ENCODE data around the gene AMIGO1.

AMIGO1 gene

DNA sequence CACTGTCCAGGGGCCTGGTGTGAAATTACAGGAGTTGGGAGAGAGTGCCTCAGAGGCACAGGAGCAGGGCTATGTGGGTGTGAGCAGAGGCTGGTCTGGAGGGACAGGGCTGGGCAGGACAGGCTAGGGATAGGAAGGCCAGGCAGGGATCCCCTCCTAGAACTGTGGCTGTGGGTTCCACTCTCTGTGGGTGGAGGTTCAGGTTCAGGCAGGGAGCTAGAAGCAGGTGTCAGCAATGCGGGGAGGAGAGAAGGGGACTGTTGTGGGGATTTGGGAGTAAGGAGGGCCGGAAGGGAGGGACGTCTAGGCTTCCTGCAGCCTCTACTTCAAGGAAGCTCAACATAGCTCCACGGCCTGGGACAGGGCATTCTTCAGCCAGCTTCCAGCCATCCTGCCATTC lies 21.9 kb upstream of the AMIGO1 start:
- Histone ChIP-seq H3F3A (ENCODE audit: insufficient read depth) (no peaks in the 10 kb centered on the region), H3K9me3 (ENCODE audit: insufficient read depth, low read length) (no peaks in the 10 kb centered on the region), H2AFZ (ENCODE audit: low read depth, low read length, severe bottlenecking) (no peak overlapping the region), H3K27ac (ENCODE audit: low read depth, low read length) (no peak overlapping the region), H3K27me3 (ENCODE audit: low read length) (no peaks in the 10 kb centered on the region), H3K79me2 (ENCODE audit: insufficient read depth, low read length) (no peaks in the 10 kb centered on the region), H3K36me3 (ENCODE audit: low read length) (no peaks in the 10 kb centered on the region), H3K9ac (ENCODE audit: low read length) (no peak overlapping the region), H3K4me2 (ENCODE audit: low read depth, low read length, poor library complexity, severe bottlenecking) (no peak overlapping the region), H3K4me3 (ENCODE audit: insufficient read depth, low read length, poor library complexity, severe bottlenecking) (no peak overlapping the region), H4K20me1 (ENCODE audit: low read depth, low read length) (no peaks in the 10 kb centered on the region), H3K9me2 (replicated peaks; ENCODE audit: insufficient read depth, low read length) (no peaks in the 10 kb centered on the region)
- TF ChIP-seq, protein P1, sequence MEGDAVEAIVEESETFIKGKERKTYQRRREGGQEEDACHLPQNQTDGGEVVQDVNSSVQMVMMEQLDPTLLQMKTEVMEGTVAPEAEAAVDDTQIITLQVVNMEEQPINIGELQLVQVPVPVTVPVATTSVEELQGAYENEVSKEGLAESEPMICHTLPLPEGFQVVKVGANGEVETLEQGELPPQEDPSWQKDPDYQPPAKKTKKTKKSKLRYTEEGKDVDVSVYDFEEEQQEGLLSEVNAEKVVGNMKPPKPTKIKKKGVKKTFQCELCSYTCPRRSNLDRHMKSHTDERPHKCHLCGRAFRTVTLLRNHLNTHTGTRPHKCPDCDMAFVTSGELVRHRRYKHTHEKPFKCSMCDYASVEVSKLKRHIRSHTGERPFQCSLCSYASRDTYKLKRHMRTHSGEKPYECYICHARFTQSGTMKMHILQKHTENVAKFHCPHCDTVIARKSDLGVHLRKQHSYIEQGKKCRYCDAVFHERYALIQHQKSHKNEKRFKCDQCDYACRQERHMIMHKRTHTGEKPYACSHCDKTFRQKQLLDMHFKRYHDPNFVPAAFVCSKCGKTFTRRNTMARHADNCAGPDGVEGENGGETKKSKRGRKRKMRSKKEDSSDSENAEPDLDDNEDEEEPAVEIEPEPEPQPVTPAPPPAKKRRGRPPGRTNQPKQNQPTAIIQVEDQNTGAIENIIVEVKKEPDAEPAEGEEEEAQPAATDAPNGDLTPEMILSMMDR (IDR thresholded peaks at IDR 0.05; ENCODE audit: insufficient read depth, low read length, poor library complexity, severe bottlenecking), result no peak
- TF ChIP-seq EZH2phosphoT487 (conservative IDR thresholded peaks at IDR 0.05; ENCODE audit: low read length), result no peak

- H3K9me2 ChIP-seq (replicated peaks; ENCODE audit: insufficient read depth, low read length), result no peaks in the 10 kb centered on the region
- H3K9ac ChIP-seq (ENCODE audit: low read length), result no peak overlapping the region
- H3F3A ChIP-seq (ENCODE audit: insufficient read depth), result no peaks in the 10 kb centered on the region
- no peak overlapping the region for H3K4me3 ChIP-seq (ENCODE audit: insufficient read depth, low read length, poor library complexity, severe bottlenecking)
- no peaks in the 10 kb centered on the region for H3K79me2 ChIP-seq (ENCODE audit: insufficient read depth, low read length)
- no peaks in the 10 kb centered on the region for H3K27me3 ChIP-seq (ENCODE audit: low read length)
- no peaks in the 10 kb centered on the region for H3K9me3 ChIP-seq (ENCODE audit: insufficient read depth, low read length)
- no peak overlapping the region for H3K4me2 ChIP-seq (ENCODE audit: low read depth, low read length, poor library complexity, severe bottlenecking)
- no peak for TF ChIP-seq EZH2phosphoT487 (conservative IDR thresholded peaks at IDR 0.05; ENCODE audit: low read length)
- TF ChIP-seq, protein P1 (IDR thresholded peaks at IDR 0.05; ENCODE audit: insufficient read depth, low read length, poor library complexity, severe bottlenecking), result no peak
- H4K20me1 ChIP-seq (ENCODE audit: low read depth, low read length), result no peaks in the 10 kb centered on the region
- no peaks in the 10 kb centered on the region for H3K36me3 ChIP-seq (ENCODE audit: low read length)
- no peak overlapping the region for H3K27ac ChIP-seq (ENCODE audit: low read depth, low read length)
- H2AFZ ChIP-seq (ENCODE audit: low read depth, low read length, severe bottlenecking), result no peak overlapping the region
Observed at GRCh38 chr1:109530457-109531087, 21.0 kb upstream of the AMIGO1 start.

- no peak overlapping the region for H3K27ac ChIP-seq (ENCODE audit: low read depth, low read length)
- no peaks in the 10 kb centered on the region for H3K36me3 ChIP-seq (ENCODE audit: low read length)
- H3K27me3 ChIP-seq (ENCODE audit: low read length), result no peaks in the 10 kb centered on the region
- no peak overlapping the region for H2AFZ ChIP-seq (ENCODE audit: low read depth, low read length, severe bottlenecking)
- TF ChIP-seq, protein P1 (IDR thresholded peaks at IDR 0.05; ENCODE audit: insufficient read depth, low read length, poor library complexity, severe bottlenecking), result no peak
- TF ChIP-seq EZH2phosphoT487 (conservative IDR thresholded peaks at IDR 0.05; ENCODE audit: low read length), result no peak
- no peak overlapping the region for H3K4me2 ChIP-seq (ENCODE audit: low read depth, low read length, poor library complexity, severe bottlenecking)
- H3K79me2 ChIP-seq (ENCODE audit: insufficient read depth, low read length), result no peaks in the 10 kb centered on the region
- no peak overlapping the region for H3K4me3 ChIP-seq (ENCODE audit: insufficient read depth, low read length, poor library complexity, severe bottlenecking)
- no peaks in the 10 kb centered on the region for H4K20me1 ChIP-seq (ENCODE audit: low read depth, low read length)
- no peak overlapping the region for H3K9ac ChIP-seq (ENCODE audit: low read length)
- no peaks in the 10 kb centered on the region for H3K9me3 ChIP-seq (ENCODE audit: insufficient read depth, low read length)
- no peaks in the 10 kb centered on the region for H3F3A ChIP-seq (ENCODE audit: insufficient read depth)
- H3K9me2 ChIP-seq (replicated peaks; ENCODE audit: insufficient read depth, low read length), result no peaks in the 10 kb centered on the region
Observed at GRCh38 chr1:109529881-109530456, 20.4 kb upstream of the AMIGO1 start.
